Left ventricle myocardium superior (tissue), 1 donor: ENCODE measurements around the gene SBSN. TPM values are rescaled to one million over a fixed set of nuclear protein-coding genes. Genes with fewer than 3 reads are reported as not detected.
A peak's percentile ranks its signal among the peaks of the same experiment; 100 is the strongest.

Experiments used
- ATAC-seq: fragments of 200-7000 bp; cut with Tn5 transposase; one replicate; pipeline ENCODE4 v1.9.1; 2020; ENCODE audit warnings: mild to moderate bottlenecking, moderate library complexity
- DNase-seq: peaks from one replicate; pipeline ENCODE4 v3.0.0-alpha.2; 2020
- intact Hi-C: fragments of 100-400 bp; cut with micrococcal nuclease; formaldehyde crosslinking; loops from one replicate; pipeline ENCODE4 v1.11.0; 2022
- total RNA-seq: library from RNA; stranded (reverse); fragmentation: NEBNext Ultra II Directional; extraction: Animal tissue kit (Norgen Biotek cat#: 25700); gene quantifications from one replicate; pipeline ENCODE4 v1.2.1, GENCODE V29; 2021
- donor health status: DM: no; HTN: yes; CAD: no; lungs with severe emphysema.

Gene SBSN
- total RNA-seq, 1 donor from 2014 or later: not detected

GRCh38 chr19:35556025-35556590, 28.0 kb upstream of the SBSN start:
- DNase-seq: no peak
- intact Hi-C loops: no loop called here

GRCh38 chr19:35555301-35556005, 27.3 kb upstream of the SBSN start:
- ATAC-seq (no peak), DNase-seq (no peak)
- intact Hi-C loops: no loop called here

More at GRCh38 chr19:35556025-35556590, 28.0 kb upstream of the SBSN start:
- no peak for ATAC-seq

- ATAC-seq (no peak), DNase-seq (no peak)
- intact Hi-C loops: no loop called here
Observed at GRCh38 chr19:35554076-35554475, 26.0 kb upstream of the SBSN start.

GRCh38 chr19:35553385-35554000, 25.4 kb upstream of the SBSN start:
- intact Hi-C loops: no loop called here
- ATAC-seq: no peak
- no peak for DNase-seq

GRCh38 chr19:35552534-35553384, 24.6 kb upstream of the SBSN start:
- ATAC-seq (no peak), DNase-seq (no peak)
- intact Hi-C loops: no loop called here

- ATAC-seq (no peak), DNase-seq (no peak)
- intact Hi-C loops: no loop called here
Observed at GRCh38 chr19:35551091-35551810, 23.1 kb upstream of the SBSN start.

- intact Hi-C loops: no loop called here
- DNase-seq (no peak), ATAC-seq (no peak)
Observed at GRCh38 chr19:35549879-35550523, 21.9 kb upstream of the SBSN start.

GRCh38 chr19:35549174-35549788, 21.2 kb upstream of the SBSN start:
- intact Hi-C loops: no loop called here
- ATAC-seq: no peak
- no peak for DNase-seq

- intact Hi-C loops: no loop called here
- no peak for DNase-seq
- ATAC-seq: no peak
Observed at GRCh38 chr19:35546532-35546931, 18.4 kb upstream of the SBSN start.

GRCh38 chr19:35545855-35546381, 17.8 kb upstream of the SBSN start:
- DNase-seq: peak; percentile 54
- intact Hi-C loops: no loop called here
- ATAC-seq: peak; percentile 56

- peak; percentile 99 for ATAC-seq
- DNase-seq: peak; percentile 98
- intact Hi-C loops: no loop called here
Observed at GRCh38 chr19:35545001-35545854, 17.1 kb upstream of the SBSN start, which contains the start of gene TMEM147. Gene TMEM147, plus strand, starts transcription at chr19:35545626. Its CDS starts 114 bp downstream, at chr19:35545740.

- ATAC-seq (no peak), DNase-seq (no peak)
- intact Hi-C loops: no loop called here
Observed at GRCh38 chr19:35544110-35544802, 16.1 kb upstream of the SBSN start.

- intact Hi-C loops: no loop called here
- no peak for ATAC-seq
- DNase-seq: no peak
Observed at GRCh38 chr19:35543280-35544109, 15.4 kb upstream of the SBSN start.

- intact Hi-C loops: no loop called here
- DNase-seq: no peak
- no peak for ATAC-seq
Observed at GRCh38 chr19:35542209-35542608, 14.1 kb upstream of the SBSN start.

GRCh38 chr19:35540356-35540927, 12.3 kb upstream of the SBSN start:
- DNase-seq: no peak
- intact Hi-C loops: no loop called here
- no peak for ATAC-seq
